ENCODE results near the gene PUS7.

DNA sequence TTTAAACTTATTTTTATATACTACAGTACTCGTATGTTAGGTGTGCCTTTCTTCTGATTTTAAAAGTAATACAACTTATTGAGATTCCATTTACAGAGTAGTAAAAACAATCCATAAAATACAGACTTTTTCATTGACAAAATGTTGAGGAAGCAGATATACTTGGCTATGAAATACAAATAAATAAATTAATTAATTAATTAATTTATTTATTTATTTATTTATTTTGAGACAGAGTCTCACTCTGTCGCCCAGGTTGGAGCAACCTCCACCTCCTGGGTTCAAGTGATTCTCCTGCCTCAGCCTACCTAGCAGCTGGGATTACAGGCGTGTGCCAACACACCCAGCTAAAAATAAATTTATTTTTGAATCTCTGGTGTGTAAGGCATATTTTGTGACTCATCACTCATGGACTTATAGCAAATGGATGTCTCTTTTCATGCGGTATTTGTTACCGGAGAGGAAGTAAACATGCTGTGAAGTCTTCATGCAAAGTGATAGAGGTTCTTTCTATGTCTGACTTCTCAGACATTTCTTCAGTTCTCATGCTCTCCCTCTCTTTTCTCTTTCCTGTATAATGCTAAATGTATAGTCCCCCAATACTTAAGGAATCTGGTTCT lies 113.2 kb downstream of the PUS7 start:
- TF ChIP-seq POLR2A (IDR thresholded peaks at IDR 0.05; ENCODE audit: low read depth, low read length): no peak
- TF ChIP-seq POLR2AphosphoS5 (IDR thresholded peaks at IDR 0.05; ENCODE audit: low read depth, low read length): no peak
- no peak for TF ChIP-seq PAX5 (IDR thresholded peaks at IDR 0.05; ENCODE audit: insufficient read depth, low read length, severe bottlenecking)
- no peak for TF ChIP-seq TAF1 (IDR thresholded peaks at IDR 0.05; ENCODE audit: low read depth, low read length)
- TF ChIP-seq SPI1 (IDR thresholded peaks at IDR 0.05; ENCODE audit: low read depth, low read length): no peak
- TF ChIP-seq POU2F2 (IDR thresholded peaks at IDR 0.05; ENCODE audit: low read depth, low read length): no peak

Measured in GM12891 (cell line).